Measurements from ENCODE around the gene SEZ6L.

SEZ6L gene

GRCh38 chr22:26418620-26419019 lies 249.4 kb downstream of the SEZ6L start:
- no peak for DNase-seq (ENCODE audit: low read depth, low spot score)

GRCh38 chr22:26426924-26427323 lies 257.7 kb downstream of the SEZ6L start:
- no peak for DNase-seq (ENCODE audit: low read depth, low spot score)

GRCh38 chr22:26428515-26429457 lies 259.5 kb downstream of the SEZ6L start, which contains the start of gene ASPHD2:
Gene ASPHD2, plus strand, starts transcription at chr22:26429260. Its CDS starts 4,356 bp downstream, at chr22:26433616.
- DNase-seq (ENCODE audit: low read depth, low spot score) = no peak

- DNase-seq (ENCODE audit: low read depth, low spot score) = no peak
These were observed 260.4 kb downstream of the SEZ6L start for GRCh38 chr22:26429458-26430286.

GRCh38 chr22:26430600-26430999 lies 261.3 kb downstream of the SEZ6L start:
- DNase-seq (ENCODE audit: low read depth, low spot score) = no peak

GRCh38 chr22:26431261-26431995 lies 262.2 kb downstream of the SEZ6L start:
- no peak for DNase-seq (ENCODE audit: low read depth, low spot score)

GRCh38 chr22:26432619-26433311 lies 263.5 kb downstream of the SEZ6L start:
- no peak for DNase-seq (ENCODE audit: low read depth, low spot score)

Measured in iPS DF 19.7 (cell line).